K562 (cell line): ENCODE data around the gene HDGFL2. TPM values are rescaled to one million over a fixed set of nuclear protein-coding genes. Genes with fewer than 3 reads are reported as not detected.

ENCODE experiments used
- ATF1 ChIP-seq, 2 experiments: fragments of 450-650 bp in 1 of 2; IDR thresholded peaks; 2 replicates each; pipeline ENCODE4 v1.6.1; 2016; ENCODE audit warnings: missing compliant biosample characterization in 1 of 2, missing genetic modification characterization in 1 of 2
- BRD4 ChIP-seq: fragments of 200-600 bp; sonication (generic); IDR thresholded peaks from 2 replicates; pipeline ENCODE4 v1.6.1; 2017; ENCODE audit warnings: inconsistent platforms
- CBFB ChIP-seq: sonication (generic); formaldehyde crosslinking; IDR thresholded peaks from 2 replicates; pipeline ENCODE4 v1.4.0; 2020; ENCODE audit warnings: mild to moderate bottlenecking, missing genetic modification reagents
- CREB1 ChIP-seq, 2 experiments: sonication (generic) in 1 of 2; formaldehyde crosslinking in 1 of 2; IDR thresholded peaks; 2 replicates each; pipeline versions ENCODE4 v1.6.1 to v1.8.0; 2012 to 2022; ENCODE audit warnings: inconsistent platforms in 1 of 2, mild to moderate bottlenecking in 1 of 2, missing genetic modification reagents in 1 of 2, moderate library complexity in 1 of 2
- HLTF ChIP-seq: fragments of 450-650 bp; IDR thresholded peaks from 2 replicates; pipeline ENCODE4 v1.6.1; 2016
- IFI16 ChIP-seq: fragments of 250-450 bp; sonication (Bioruptor Pico); IDR thresholded peaks from 2 replicates; pipeline ENCODE4 v2.1.2; 2022; ENCODE audit warnings: mild to moderate bottlenecking, inconsistent platforms
- ILK ChIP-seq: fragments of 450-650 bp; IDR thresholded peaks from 2 replicates; pipeline ENCODE4 v1.6.1; 2016; ENCODE audit warnings: missing genetic modification characterization, low read depth, mild to moderate bottlenecking, missing compliant biosample characterization, moderate library complexity, borderline replicate concordance
- RBM17 ChIP-seq: fragments of 200-400 bp; formaldehyde crosslinking; IDR thresholded peaks from 2 replicates; pipeline ENCODE4 v1.6.1; 2017; ENCODE audit warnings: low read depth, mild to moderate bottlenecking, low read length, borderline replicate concordance
- RNF2 ChIP-seq: sonication (generic); IDR thresholded peaks from 2 replicates; pipeline ENCODE4 v1.6.1; 2016
- SAFB2 ChIP-seq: fragments of 200-400 bp; formaldehyde crosslinking; IDR thresholded peaks from 2 replicates; pipeline ENCODE4 v1.6.1; 2018; ENCODE audit warnings: borderline replicate concordance, low read length, low read depth, moderate library complexity; ENCODE audit not compliant: severe bottlenecking
- SIRT6 ChIP-seq: IDR thresholded peaks from one replicate; pipeline ENCODE4 v1.6.1; 2012; ENCODE audit warnings: low read depth, mild to moderate bottlenecking, control low read depth, inconsistent platforms, low read length, moderate library complexity
- TAF9B ChIP-seq: fragments of 450-650 bp; IDR thresholded peaks from 2 replicates; pipeline ENCODE4 v1.6.1; 2018; ENCODE audit warnings: mild to moderate bottlenecking; ENCODE audit not compliant: partially characterized antibody
- TRIM25 ChIP-seq: fragments of 450-650 bp; IDR thresholded peaks from 2 replicates; pipeline ENCODE4 v1.7.0; 2016; ENCODE audit warnings: borderline replicate concordance
- ZBTB2 ChIP-seq: fragments of 450-650 bp; IDR thresholded peaks from 2 replicates; pipeline ENCODE4 v1.6.1; 2016; ENCODE audit warnings: antibody characterized with exemption
- ZBTB33 ChIP-seq: sonication (generic); formaldehyde crosslinking; IDR thresholded peaks from 2 replicates; pipeline ENCODE4 v1.8.1; 2023; ENCODE audit warnings: mild to moderate bottlenecking, missing genetic modification reagents
- ZNF175 ChIP-seq: fragments of 200-800 bp; sonication (Bioruptor generic); IDR thresholded peaks from 2 replicates; pipeline ENCODE4 v1.6.1; 2016; ENCODE audit warnings: low read depth, mild to moderate bottlenecking, missing genetic modification characterization, missing compliant biosample characterization
- ZNF445 ChIP-seq: fragments of 250-450 bp; sonication (Bioruptor Pico); IDR thresholded peaks from 2 replicates; pipeline ENCODE4 v1.4.0; 2020; ENCODE audit warnings: low read depth, mild to moderate bottlenecking, moderate library complexity
- ZNF778 ChIP-seq: fragments of 450-650 bp; formaldehyde crosslinking; IDR thresholded peaks from 2 replicates; pipeline ENCODE4 v1.4.0; 2020; ENCODE audit warnings: mild to moderate bottlenecking, moderate library complexity
- polyA plus RNA-seq, 8 experiments: library from polyadenylated mRNA; depleted of rRNA in 4 of 8; stranded (reverse) in 5 of 8; unstranded in 3 of 8; fragments of >200 nt; fragmentation: Nextera tagmentation in 2 of 8; fragmentation: Illumina TruSeq in 1 of 8; extraction: Ambion mirVana in 2 of 8; extraction: Trizol in 1 of 8; gene quantifications; 2 replicates each; pipeline versions ENCODE4 v1.2.1 to v1.2.3, GENCODE V29; 2011 to 2014; ENCODE audit warnings: inconsistent platforms in 1 of 8, missing spikeins in 1 of 8
- total RNA-seq, 7 experiments: library from RNA; depleted of rRNA in 6 of 7; stranded (reverse); fragments of >200 nt in 6 of 7; fragmentation: Illumina TruSeq in 2 of 7; extraction: Trizol in 2 of 7; gene quantifications; 2 replicates each; pipeline versions ENCODE4 v1.2.1 to v1.2.3, GENCODE V29; 2011 to 2021; ENCODE audit warnings: low replicate concordance in 1 of 7
- TF ChIP-seq, protein P1 (sequence below): fragments of 450-650 bp; IDR thresholded peaks from 2 replicates; pipeline ENCODE4 v1.6.1; 2018; ENCODE audit not compliant: partially characterized antibody

The HDGFL2 gene
- total and polyA plus RNA-seq, 9 of the 15 experiments (the other 6 are each of a cell fraction or from before 2014, with no cell fraction given): 0.13 to 61.7 (median 16.0) TPM

DNA sequence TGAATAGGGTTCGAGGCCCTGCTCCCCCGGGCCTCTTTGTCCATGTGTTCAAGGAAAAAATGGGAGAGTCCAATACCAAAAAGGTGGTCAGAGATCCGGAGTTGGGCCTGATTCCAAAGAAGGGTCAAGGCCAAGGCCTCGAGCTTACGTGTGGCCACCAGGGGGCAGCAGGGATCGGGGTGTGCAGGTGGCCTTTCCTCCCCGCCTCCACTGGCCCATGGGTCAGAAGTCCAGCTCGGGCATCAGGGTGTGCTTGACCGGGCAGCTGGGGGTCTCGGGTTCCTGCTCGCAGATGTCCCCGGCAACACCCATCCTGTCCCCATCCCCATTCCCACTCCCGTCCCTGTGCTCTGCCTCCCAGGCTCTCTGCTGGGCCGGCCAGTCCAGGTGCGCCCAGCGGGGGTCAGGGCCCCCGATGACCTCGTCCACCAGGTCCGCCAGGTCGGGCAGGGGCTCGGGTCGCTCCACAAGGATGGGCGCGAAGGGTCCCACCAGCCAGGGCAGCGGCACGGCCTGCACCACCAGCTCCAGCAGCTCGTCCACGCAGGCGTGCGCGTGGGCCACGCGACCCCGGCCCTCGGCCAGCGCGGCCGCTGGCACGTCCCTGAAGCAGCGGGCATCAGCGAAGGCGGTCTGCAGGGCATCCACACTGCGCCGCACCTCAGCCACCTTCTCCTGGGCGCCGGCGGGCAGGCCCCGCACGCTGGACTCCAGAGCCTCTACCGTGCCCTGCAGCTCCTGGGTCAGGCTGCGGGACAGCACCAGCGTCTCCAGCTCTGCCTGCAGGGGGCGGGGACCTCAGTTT lies 51.4 kb downstream of the HDGFL2 start (continued):
- TF ChIP-seq TRIM25 (no peak), HLTF (no peak), ZNF445 (CRISPR knock-in tag) (no peak), SIRT6 (no peak), RBM17 (no peak), ILK (no peak), TAF9B (no peak), CREB1 (IDR thresholded peaks at IDR 0.05) (no peak), CREB1 (CRISPR knock-in tag; IDR thresholded peaks at IDR 0.05) (no peak), BRD4 (no peak), ZBTB2 (peak; percentile 30; the same call in 1 of the 2 replicates), ZNF778 (no peak), SAFB2 (no peak), ATF1 (CRISPR knock-in tag; IDR thresholded peaks at IDR 0.05) (no peak), ATF1 (tag; IDR thresholded peaks at IDR 0.05) (no peak), ZNF175 (CRISPR knock-in tag) (no peak), IFI16 (CRISPR knock-in tag) (no peak), ZBTB33 (no peak; the same call in 1 of the 2 replicates), CBFB (CRISPR knock-in tag) (no peak), RNF2 (no peak)
- TF ChIP-seq, protein P1, sequence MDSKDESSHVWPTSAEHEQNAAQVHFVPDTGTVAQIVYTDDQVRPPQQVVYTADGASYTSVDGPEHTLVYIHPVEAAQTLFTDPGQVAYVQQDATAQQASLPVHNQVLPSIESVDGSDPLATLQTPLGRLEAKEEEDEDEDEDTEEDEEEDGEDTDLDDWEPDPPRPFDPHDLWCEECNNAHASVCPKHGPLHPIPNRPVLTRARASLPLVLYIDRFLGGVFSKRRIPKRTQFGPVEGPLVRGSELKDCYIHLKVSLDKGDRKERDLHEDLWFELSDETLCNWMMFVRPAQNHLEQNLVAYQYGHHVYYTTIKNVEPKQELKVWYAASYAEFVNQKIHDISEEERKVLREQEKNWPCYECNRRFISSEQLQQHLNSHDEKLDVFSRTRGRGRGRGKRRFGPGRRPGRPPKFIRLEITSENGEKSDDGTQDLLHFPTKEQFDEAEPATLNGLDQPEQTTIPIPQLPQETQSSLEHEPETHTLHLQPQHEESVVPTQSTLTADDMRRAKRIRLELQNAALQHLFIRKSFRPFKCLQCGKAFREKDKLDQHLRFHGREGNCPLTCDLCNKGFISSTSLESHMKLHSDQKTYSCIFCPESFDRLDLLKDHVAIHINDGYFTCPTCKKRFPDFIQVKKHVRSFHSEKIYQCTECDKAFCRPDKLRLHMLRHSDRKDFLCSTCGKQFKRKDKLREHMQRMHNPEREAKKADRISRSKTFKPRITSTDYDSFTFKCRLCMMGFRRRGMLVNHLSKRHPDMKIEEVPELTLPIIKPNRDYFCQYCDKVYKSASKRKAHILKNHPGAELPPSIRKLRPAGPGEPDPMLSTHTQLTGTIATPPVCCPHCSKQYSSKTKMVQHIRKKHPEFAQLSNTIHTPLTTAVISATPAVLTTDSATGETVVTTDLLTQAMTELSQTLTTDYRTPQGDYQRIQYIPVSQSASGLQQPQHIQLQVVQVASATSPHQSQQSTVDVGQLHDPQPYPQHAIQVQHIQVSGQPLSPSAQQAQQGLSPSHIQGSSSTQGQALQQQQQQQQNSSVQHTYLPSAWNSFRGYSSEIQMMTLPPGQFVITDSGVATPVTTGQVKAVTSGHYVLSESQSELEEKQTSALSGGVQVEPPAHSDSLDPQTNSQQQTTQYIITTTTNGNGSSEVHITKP: peak; percentile 51
